NT2/D1 (cell line): ENCODE data around the gene ASIC2.

Source experiments
- DNase-seq: peaks from one replicate; pipeline ENCODE4 v3.0.0-alpha.2; 2011; ENCODE audit warnings: low read depth, low spot score
- H3K27me3 ChIP-seq: 2 replicates; pipeline ENCODE4 v1.6.0; 2011; ENCODE audit warnings: mild to moderate bottlenecking; ENCODE audit not compliant: insufficient read length, insufficient read depth
- H3K36me3 ChIP-seq: 2 replicates; pipeline ENCODE4 v1.6.1; 2011; ENCODE audit warnings: mild to moderate bottlenecking, low read length, mixed read lengths; ENCODE audit not compliant: insufficient read depth, insufficient read length
- H3K4me1 ChIP-seq: 2 replicates; pipeline ENCODE4 v1.5.1; 2011; ENCODE audit not compliant: insufficient read depth, insufficient read length
- H3K4me3 ChIP-seq: 2 replicates; pipeline ENCODE4 v1.5.1; 2011; ENCODE audit warnings: low read depth; ENCODE audit not compliant: insufficient read length
- H3K9ac ChIP-seq: 2 replicates; pipeline ENCODE4 v1.6.0; 2011; ENCODE audit warnings: low read depth; ENCODE audit not compliant: insufficient read length
- H3K9me3 ChIP-seq: 2 replicates; pipeline ENCODE4 v1.5.1; 2011; ENCODE audit warnings: mild to moderate bottlenecking, low read length; ENCODE audit not compliant: insufficient read depth
- SUZ12 ChIP-seq: IDR thresholded peaks from 2 replicates; pipeline ENCODE4 v1.6.1; 2011; ENCODE audit not compliant: insufficient read length, insufficient read depth; ENCODE audit errors: extremely low read depth
- YY1 ChIP-seq: IDR thresholded peaks from 2 replicates; pipeline ENCODE4 v1.6.1; 2011; ENCODE audit not compliant: insufficient read length, insufficient read depth
- ZNF274 ChIP-seq: IDR thresholded peaks from 2 replicates; pipeline ENCODE4 v1.6.1; 2011; ENCODE audit warnings: mild to moderate bottlenecking, low read depth, low read length

ASIC2 gene

DNA sequence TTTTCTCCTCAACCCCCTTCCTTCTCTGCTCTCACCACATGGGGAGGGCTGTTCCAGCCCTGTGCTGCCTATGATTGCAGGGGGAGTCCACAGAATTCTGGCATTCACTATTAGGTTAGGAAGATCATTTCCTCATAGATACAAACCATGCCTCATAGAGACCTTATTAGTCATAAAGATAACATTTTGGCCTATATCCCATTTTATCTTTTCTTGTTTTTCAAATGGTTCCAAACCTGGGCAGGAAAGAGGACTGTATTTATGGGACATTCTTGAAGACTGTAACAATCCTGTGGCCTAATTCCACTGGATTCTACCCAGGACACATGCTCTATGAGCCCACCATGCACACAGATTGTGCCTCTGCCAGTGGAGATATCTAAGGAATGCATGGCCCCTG, 51.7 kb downstream of the ASIC2 start:
- no peaks in the 10 kb centered on the region for H3K4me1 ChIP-seq
- no peak for DNase-seq
- no peaks in the 10 kb centered on the region for H3K9me3 ChIP-seq
- no peaks in the 10 kb centered on the region for H3K36me3 ChIP-seq
- TF ChIP-seq SUZ12 (no peak), ZNF274 (no peak), YY1 (no peak)
- H3K27me3 ChIP-seq = no peaks in the 10 kb centered on the region
- no peak overlapping the region for H3K4me3 ChIP-seq
- H3K9ac ChIP-seq = no peak overlapping the region

DNA sequence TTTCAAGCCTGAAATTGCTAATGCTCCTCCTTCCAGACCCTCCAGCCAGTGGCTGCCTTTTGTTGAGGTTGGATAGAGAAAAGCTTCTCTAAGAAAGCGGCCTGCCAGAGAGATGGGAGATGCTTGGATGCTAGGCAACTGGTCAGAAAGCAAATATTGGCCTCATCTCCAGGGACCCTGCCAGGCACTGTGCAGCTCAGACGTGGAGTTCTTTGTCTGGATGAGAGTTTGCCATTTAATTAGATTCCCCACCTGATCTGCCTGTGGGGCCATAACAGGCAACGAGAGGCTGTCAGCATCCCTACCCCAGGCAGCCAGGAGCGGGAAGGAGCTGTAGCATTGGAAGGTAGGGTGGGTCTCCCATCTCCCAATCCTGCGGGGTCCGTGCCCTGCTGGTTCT, 52.7 kb downstream of the ASIC2 start:
- no peak for DNase-seq
- Histone ChIP-seq H3K36me3 (no peaks in the 10 kb centered on the region), H3K4me1 (no peaks in the 10 kb centered on the region), H3K4me3 (no peak overlapping the region), H3K9ac (no peak overlapping the region), H3K27me3 (no peaks in the 10 kb centered on the region), H3K9me3 (no peaks in the 10 kb centered on the region)
- no peak for TF ChIP-seq ZNF274
- no peak for TF ChIP-seq SUZ12

DNA sequence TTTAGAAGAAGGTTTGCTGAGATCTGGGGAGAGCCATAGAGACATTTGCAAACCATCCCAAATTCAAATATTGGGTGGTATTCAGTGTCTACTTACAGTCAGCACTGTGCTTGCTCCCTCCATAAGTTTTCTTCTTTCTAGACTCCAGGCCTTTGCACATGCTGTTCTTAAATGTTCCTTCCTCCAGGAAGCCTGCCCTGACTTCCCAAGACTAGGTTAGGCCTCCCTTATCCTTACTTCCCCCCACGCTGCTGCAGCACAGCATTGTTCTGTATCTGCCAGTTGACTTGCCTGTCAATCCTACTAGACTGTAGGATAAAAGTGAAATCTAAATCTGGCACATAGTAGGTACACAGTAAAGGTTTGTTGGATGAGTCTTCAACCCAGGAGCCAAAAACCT, 53.4 kb downstream of the ASIC2 start:
- Histone ChIP-seq H3K9ac (no peak overlapping the region), H3K4me1 (no peaks in the 10 kb centered on the region), H3K4me3 (no peak overlapping the region), H3K9me3 (no peaks in the 10 kb centered on the region), H3K27me3 (no peaks in the 10 kb centered on the region), H3K36me3 (no peaks in the 10 kb centered on the region)
- TF ChIP-seq ZNF274 (no peak), SUZ12 (no peak), YY1 (no peak)
- DNase-seq = no peak

DNA sequence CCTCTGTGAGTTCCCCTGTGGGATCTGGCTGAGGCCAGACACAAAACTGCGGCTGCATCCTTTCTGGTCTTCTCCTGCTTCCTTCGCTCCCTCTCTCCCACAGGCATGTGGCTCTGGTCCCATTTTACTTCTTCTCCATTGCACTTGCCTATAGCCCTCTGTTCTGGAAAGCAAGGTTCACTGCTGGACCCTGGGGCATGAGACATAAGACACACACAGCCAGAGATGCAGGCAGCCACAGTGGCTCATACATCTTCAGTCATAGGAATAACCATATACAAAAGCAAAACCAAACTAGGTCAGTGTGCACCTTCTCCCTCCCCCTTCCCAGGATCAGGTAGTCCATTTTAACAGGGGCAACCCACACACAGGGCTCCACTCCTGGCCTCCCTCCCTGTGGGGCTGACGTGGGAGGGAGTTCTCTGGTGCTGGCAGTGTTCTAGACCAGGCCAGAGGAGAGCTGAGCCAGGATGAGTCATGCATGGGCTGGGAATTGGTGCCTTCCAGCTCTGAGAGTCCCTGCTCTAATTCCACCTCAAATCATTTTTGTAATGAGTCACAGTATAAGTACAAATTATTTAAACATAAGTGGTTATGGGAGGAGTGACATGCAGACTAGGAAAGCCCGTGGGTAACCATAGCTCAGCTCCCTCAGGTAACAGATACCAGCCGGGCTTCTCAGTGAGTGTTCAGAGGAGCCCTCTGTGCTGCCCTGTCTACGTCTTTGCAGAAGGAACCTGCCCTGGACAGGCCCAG, 58.0 kb downstream of the ASIC2 start:
- TF ChIP-seq YY1 (no peak), ZNF274 (no peak), SUZ12 (no peak)
- Histone ChIP-seq H3K27me3 (no peaks in the 10 kb centered on the region), H3K36me3 (no peaks in the 10 kb centered on the region), H3K9me3 (no peaks in the 10 kb centered on the region), H3K4me1 (peaks cover 5% of the 10 kb centered on the region), H3K9ac (no peak overlapping the region), H3K4me3 (no peak overlapping the region)
- DNase-seq = no peak

DNA sequence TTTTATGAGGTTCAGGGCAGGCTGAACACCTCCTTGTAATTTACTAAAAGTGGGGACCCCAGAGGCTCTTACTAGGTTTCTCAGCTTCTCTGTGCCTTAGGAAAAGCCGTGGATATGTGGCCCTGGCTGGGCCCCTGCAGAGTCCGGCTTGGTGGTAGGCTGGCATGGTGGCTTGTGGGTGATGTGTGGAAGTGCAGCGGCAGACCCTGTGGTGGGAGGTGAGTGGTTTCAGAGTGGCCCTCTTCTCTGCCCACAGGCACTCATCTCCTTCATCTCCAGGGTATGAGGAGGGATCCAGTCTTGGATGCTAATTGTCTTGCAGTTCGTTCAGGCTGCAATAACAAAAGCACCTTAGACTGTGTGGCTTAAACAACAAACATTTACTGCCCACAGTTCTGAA, 58.9 kb downstream of the ASIC2 start:
- no peak for TF ChIP-seq YY1
- no peak for TF ChIP-seq ZNF274
- no peak for TF ChIP-seq SUZ12
- Histone ChIP-seq H3K27me3 (no peaks in the 10 kb centered on the region), H3K9ac (no peak overlapping the region), H3K4me1 (peaks cover 5% of the 10 kb centered on the region), H3K4me3 (no peak overlapping the region), H3K9me3 (no peaks in the 10 kb centered on the region), H3K36me3 (no peaks in the 10 kb centered on the region)
- no peak for DNase-seq

DNA sequence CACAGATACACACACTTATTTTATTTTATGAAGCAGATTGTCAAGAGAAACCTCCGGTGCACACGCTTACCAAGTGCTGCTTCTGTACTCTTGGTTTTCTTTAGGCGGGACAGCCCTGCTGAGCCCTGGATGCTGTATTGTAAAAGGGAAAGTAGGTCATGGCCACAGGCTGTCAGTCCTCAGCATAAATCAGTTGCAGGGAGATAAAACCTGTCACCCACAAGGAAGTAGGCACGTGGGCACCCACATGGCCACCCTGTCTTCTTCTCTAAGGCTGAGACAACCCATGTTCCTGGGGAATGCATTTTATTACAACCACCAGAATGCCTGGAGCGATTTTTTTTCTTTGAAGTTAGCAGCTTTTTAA, 59.3 kb downstream of the ASIC2 start:
- H3K36me3 ChIP-seq = no peaks in the 10 kb centered on the region
- no peaks in the 10 kb centered on the region for H3K27me3 ChIP-seq
- peaks cover 5% of the 10 kb centered on the region for H3K4me1 ChIP-seq
- no peak for TF ChIP-seq YY1
- TF ChIP-seq ZNF274 = no peak
- no peak overlapping the region for H3K9ac ChIP-seq
- no peaks in the 10 kb centered on the region for H3K9me3 ChIP-seq
- DNase-seq = no peak
- no peak overlapping the region for H3K4me3 ChIP-seq

DNA sequence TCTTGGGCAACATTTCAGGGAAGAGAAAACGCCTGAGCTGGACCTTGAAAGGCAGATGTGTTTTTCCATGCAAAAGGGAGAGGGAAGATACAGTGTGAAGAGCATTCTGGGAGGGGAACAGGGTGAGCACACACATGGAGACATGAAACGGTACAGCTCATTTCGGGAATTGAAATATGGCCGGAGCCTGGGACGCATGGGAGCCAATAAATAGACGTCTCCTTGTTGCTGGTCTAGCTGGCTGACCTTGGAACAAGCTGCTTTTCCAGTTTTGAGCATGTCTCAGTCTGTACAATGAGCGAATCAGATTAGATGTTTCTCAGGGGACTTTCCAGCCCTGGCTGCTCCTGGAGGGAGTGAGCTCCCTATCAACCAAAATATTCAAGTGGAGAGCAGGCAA, 63.6 kb downstream of the ASIC2 start:
- no peak for DNase-seq
- no peaks in the 10 kb centered on the region for H3K9me3 ChIP-seq
- H3K4me1 ChIP-seq = peaks cover 5% of the 10 kb centered on the region
- no peak for TF ChIP-seq ZNF274
- no peak for TF ChIP-seq YY1
- TF ChIP-seq SUZ12 = no peak
- no peaks in the 10 kb centered on the region for H3K27me3 ChIP-seq
- no peak overlapping the region for H3K4me3 ChIP-seq
- no peaks in the 10 kb centered on the region for H3K36me3 ChIP-seq
- H3K9ac ChIP-seq = no peak overlapping the region

DNA sequence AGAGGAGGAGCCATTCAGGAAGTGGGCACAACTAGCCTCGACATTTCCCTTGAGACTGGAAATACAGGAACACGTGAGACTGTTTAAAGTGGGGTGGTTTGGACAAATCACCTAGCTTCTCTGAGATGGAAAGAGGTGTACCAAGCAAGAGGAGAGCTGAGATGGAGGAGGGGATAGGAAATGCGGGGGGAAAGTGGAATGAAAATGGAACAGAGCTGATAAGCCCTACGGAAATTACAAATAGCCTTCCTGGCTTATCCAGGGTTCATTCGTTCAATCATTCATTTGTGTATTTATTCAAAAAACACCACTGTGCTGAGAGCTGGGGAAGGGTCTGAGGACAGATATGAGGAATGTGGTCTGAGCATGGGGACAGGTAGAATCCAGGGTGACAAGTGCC, 64.1 kb downstream of the ASIC2 start:
- H3K27me3 ChIP-seq = no peaks in the 10 kb centered on the region
- H3K36me3 ChIP-seq = no peaks in the 10 kb centered on the region
- H3K9me3 ChIP-seq = no peaks in the 10 kb centered on the region
- no peak overlapping the region for H3K4me3 ChIP-seq
- no peak for DNase-seq
- peaks cover 5% of the 10 kb centered on the region for H3K4me1 ChIP-seq
- no peak overlapping the region for H3K9ac ChIP-seq
- TF ChIP-seq SUZ12 = no peak
- TF ChIP-seq YY1 = no peak
- no peak for TF ChIP-seq ZNF274
